HL-60 (cell line): ENCODE results near the gene NUDT10.

ENCODE experiments used
- GABPA ChIP-seq: IDR thresholded peaks from 2 replicates; pipeline ENCODE4 v1.6.1; 2012; ENCODE audit warnings: low read depth
- POLR2AphosphoS5 ChIP-seq: IDR thresholded peaks from 2 replicates; pipeline ENCODE4 v1.6.1; 2012; ENCODE audit warnings: low read depth
- TF ChIP-seq, protein P1 (sequence below): IDR thresholded peaks from one replicate; pipeline ENCODE4 v1.5.1; 2011; ENCODE audit warnings: low read length, control low read depth, inconsistent platforms; ENCODE audit not compliant: insufficient read depth
- TF ChIP-seq, protein P2 (sequence below): IDR thresholded peaks from 2 replicates; pipeline ENCODE4 v1.6.1; 2012; ENCODE audit warnings: low read depth; ENCODE audit not compliant: insufficient replicate concordance

DNA sequence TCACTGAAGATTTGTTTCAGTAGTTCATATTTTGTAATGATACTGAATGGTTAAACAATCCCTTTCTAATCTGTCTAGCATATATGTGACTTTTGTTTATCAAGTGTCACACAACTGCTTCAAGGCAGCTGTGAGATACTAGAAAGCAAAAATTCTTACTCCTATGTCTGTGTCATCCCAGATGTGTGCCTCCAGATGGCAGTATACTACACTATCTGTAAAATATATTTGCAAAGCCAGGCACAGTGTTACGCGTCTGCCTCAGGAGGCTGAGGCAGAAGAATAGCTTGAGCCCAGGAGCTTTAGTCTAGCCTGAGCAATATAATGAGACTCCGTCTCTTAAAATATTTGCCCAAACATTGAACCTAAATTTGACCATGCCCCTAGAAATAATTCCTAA, 4.0 kb downstream of the NUDT10 start:
- no peak for TF ChIP-seq GABPA
- TF ChIP-seq, protein P1, sequence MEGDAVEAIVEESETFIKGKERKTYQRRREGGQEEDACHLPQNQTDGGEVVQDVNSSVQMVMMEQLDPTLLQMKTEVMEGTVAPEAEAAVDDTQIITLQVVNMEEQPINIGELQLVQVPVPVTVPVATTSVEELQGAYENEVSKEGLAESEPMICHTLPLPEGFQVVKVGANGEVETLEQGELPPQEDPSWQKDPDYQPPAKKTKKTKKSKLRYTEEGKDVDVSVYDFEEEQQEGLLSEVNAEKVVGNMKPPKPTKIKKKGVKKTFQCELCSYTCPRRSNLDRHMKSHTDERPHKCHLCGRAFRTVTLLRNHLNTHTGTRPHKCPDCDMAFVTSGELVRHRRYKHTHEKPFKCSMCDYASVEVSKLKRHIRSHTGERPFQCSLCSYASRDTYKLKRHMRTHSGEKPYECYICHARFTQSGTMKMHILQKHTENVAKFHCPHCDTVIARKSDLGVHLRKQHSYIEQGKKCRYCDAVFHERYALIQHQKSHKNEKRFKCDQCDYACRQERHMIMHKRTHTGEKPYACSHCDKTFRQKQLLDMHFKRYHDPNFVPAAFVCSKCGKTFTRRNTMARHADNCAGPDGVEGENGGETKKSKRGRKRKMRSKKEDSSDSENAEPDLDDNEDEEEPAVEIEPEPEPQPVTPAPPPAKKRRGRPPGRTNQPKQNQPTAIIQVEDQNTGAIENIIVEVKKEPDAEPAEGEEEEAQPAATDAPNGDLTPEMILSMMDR: peak; percentile 11
- TF ChIP-seq POLR2AphosphoS5: no peak
- TF ChIP-seq, protein P2, sequence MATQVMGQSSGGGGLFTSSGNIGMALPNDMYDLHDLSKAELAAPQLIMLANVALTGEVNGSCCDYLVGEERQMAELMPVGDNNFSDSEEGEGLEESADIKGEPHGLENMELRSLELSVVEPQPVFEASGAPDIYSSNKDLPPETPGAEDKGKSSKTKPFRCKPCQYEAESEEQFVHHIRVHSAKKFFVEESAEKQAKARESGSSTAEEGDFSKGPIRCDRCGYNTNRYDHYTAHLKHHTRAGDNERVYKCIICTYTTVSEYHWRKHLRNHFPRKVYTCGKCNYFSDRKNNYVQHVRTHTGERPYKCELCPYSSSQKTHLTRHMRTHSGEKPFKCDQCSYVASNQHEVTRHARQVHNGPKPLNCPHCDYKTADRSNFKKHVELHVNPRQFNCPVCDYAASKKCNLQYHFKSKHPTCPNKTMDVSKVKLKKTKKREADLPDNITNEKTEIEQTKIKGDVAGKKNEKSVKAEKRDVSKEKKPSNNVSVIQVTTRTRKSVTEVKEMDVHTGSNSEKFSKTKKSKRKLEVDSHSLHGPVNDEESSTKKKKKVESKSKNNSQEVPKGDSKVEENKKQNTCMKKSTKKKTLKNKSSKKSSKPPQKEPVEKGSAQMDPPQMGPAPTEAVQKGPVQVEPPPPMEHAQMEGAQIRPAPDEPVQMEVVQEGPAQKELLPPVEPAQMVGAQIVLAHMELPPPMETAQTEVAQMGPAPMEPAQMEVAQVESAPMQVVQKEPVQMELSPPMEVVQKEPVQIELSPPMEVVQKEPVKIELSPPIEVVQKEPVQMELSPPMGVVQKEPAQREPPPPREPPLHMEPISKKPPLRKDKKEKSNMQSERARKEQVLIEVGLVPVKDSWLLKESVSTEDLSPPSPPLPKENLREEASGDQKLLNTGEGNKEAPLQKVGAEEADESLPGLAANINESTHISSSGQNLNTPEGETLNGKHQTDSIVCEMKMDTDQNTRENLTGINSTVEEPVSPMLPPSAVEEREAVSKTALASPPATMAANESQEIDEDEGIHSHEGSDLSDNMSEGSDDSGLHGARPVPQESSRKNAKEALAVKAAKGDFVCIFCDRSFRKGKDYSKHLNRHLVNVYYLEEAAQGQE: no peak
